GM18505 (cell line): ENCODE measurements around the gene MZT2A.
"Not testable (repeated sequence)": the region's sequence is repeated elsewhere in the genome, so short reads cannot be mapped to it uniquely, and the experiment has no call there.

Experiments
- ATAC-seq: cut with Tn5 transposase; IDR thresholded peaks from one replicate; pipeline ENCODE4 v1.9.1; 2021; ENCODE audit not compliant: unreplicated experiment
- POLR2A ChIP-seq: IDR thresholded peaks from 4 replicates; pipeline ENCODE4 v1.6.1; 2011; ENCODE audit warnings: borderline replicate concordance; ENCODE audit not compliant: insufficient read depth, insufficient read length; ENCODE audit errors: extremely low read depth

Gene MZT2A

DNA sequence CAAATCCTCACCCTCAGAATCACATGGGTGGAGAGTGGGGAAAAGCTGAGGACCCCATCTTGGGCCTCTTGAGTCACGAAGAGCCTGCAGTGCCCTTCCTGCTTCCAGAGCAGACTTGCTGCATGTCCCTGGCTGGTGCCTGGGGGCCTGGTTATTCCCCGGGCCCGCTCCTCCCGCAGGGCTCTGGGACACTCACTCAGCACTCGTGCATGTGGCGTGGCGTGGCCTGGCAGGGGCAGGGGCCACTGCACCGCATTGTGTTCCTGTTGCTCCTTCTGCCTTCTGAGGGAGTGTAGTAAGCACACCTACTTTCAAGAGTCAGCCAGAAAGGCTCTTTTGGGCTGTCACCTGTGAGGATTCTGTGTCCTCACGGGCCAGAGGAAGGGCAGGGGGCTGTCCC is 17.4 kb upstream of the MZT2A start:
- TF ChIP-seq POLR2A, result no peak
- no peak for ATAC-seq

DNA sequence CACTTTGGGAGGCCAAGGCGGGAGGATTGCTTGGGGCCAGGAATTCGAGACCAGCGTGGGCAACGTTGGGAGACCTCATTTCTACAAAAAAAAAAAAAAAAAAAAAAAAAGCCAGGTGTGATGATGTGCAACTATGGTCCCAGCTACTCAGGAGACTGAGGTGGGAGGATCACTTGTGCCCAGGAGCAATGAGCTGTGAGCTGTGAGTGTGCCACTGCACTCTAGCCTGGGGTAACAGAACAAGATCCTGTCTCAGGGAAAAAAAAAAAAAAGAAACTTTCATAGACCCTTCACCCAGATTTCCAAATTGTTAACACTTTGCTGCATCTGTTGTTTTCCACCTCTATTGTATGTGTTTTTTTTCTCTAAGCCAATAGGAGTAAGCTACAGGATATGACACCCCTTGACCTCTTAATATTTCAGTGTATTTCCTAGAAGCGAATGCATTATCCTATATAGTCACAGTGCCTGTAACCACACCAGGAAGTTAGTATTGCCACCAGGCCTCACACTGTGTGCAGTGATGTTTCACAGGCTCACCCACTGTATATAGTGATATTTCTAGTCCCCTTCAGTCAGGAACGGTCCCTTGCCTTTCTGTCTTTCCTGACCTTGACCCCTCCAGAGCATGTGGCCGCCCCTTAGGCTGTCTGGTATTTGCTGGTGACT is 12.0 kb upstream of the MZT2A start:
- ATAC-seq, result not testable (repeated sequence)

DNA sequence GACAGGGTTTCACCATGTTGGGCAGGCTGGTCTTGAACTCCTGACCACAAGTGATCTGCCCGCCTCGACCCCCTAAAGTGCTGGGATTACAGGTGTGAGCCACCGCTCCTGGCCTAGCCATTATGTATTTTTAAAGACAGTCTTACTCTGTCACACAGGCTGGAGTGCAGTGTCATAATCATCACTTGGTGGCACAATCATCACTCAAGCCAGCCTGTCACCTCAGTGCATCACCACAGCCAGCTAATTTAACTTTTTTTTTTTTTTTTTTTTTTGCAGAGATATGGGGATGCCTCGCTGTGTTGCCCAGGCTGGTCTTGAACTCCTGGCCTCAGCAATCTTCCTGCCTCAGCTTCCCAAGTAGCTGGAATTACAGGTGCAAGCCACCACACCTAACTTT is 11.4 kb upstream of the MZT2A start:
- ATAC-seq, result not testable (repeated sequence)

DNA sequence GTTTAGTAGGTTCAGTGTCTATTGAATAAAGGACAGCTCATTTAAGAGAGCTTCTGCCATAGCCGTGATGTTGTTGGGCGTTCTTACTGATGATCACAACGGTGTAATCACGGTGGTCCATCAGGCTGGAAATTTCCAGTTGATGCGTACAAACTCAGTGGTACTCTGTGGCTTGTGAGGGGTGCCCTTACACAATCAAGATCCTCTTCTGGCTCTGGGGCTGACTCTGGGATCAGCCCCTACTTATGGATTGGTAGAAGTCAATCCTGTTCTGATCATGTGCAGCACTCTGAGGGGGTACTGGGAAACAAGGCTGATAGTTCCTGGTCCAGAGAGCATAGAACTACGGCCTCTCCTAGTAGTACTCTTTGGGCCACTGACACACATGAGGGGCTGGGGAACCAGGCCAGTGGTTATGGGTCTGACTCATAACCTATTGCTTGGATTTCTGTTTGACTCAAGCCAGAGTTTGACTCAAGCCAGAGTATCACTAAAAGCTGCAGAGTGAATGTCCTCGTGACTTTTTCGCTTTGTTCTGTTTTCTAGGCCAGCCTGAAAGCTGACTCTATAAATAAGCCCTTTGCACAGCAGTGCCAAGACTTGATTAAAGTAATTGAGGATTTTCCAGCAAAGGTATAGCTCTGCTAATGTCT is 6.2 kb upstream of the MZT2A start:
- ATAC-seq, result peak; percentile 88

DNA sequence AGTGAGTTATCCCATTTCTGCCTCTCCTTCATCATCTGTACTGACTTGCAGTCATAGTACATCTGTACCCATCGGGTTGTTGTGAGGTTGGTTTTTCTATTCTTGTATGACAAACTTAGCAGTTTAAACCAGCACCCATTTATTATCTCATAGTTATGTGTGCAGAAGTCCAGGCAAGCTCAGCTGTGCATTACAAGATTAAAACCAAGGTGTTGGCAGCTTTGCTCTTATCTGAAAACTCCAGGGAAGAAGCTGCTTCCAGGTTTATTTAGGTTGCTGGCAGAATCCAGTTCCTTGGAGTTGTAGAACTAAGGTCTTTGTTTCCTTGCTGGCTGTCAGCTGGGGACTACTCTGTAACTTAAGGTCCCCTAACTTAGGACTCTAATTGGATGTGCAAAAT is 3.3 kb upstream of the MZT2A start:
- not testable (repeated sequence) for ATAC-seq

DNA sequence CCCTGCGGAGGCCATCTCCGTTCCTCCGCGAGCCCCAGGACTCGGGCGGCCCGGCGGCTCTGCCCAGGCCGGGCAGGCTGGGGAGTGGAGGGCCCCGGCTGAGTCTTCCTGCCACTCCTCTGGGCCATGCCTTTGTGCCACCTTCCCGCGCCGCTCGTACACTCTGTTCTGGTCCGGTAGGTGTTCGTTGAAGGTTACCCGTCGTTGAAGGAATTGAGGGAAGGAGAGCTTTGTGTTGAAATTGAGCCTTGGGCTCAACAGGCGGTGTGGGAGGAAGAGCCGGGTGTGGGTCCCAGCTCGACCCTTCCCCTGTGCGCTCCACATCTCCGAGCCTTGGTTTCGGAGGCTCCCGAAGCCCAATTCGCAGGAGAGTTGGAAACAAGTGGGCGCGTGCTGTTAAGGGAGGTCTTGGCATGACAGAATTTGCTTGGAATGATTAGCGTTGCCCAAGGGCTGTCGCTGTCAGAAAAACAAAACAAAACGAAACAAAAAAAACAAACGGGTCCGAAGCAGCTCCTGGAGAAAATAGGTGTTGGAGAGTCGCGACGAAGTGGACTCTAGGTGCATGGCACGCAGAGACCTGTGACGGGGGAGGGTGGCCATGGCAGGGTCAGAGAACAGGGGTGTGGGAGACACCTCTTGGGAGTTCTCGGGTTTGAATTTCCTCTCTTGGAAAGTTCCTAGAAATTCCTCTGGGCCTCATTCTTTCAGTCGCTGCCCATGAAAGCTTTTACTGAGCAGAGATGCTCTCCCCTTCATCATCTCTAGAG is 1.2 kb upstream of the MZT2A start:
- peak; percentile 25 for ATAC-seq
- TF ChIP-seq POLR2A, result no peak

DNA sequence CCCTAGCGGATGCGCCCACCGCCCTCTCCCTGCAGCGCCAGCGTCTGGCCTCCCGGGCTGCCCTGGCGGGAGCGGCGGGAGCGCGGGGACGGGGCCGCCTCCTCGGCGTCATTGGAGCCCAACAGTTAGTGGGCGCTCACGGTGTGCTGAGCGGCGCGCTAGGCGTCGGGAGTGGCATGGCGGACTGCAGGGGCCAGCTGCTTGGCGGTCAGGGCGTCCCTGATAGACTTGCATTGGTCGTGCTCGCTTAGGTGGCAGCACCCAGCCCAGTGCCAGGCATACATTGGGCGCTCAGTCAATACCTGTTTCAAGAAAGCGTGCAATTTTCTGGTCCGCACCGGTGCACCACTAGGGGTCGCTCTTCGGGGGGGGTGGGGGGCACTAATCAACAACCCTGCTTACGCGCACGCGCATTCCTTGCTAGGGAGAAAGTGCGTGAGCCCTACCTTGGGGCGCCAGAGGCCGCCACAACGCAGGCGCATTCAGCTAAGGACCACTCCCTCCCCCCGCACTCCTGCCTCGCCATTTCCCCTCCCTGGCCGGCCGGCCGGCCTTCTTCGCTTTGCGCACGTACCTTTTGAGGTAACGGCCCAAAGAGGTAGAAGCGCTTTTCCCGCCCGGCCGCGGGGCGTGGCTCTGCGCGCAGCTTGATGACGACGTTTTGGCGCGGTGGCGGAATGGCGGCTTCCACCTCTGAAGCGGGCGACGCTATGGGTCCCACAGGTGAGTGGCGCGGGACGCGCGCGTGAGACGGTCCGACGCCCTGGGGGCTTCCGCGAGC is 411 bp upstream of the MZT2A start:
- TF ChIP-seq POLR2A, result peak; percentile 51
- peak; percentile 71 for ATAC-seq

DNA sequence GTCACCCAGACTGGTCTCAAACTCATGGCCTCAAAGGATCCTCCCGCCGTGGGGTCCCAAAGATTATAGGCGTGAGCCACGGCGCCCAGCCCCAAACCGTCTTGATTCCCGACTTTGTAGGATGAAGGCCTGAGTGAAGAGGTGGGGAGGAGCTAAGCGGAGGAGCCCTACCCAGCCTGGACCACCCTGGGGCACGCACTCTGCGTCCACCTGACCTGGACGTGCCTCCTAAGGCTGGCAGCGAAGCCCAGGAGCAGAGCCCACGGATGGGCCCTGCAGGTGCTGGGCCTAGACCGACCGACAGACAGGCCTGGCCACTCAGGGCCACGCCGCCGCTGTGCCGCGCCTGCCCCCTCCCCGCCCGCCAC is 744 bp downstream of the MZT2A start:
- not testable (repeated sequence) for ATAC-seq

DNA sequence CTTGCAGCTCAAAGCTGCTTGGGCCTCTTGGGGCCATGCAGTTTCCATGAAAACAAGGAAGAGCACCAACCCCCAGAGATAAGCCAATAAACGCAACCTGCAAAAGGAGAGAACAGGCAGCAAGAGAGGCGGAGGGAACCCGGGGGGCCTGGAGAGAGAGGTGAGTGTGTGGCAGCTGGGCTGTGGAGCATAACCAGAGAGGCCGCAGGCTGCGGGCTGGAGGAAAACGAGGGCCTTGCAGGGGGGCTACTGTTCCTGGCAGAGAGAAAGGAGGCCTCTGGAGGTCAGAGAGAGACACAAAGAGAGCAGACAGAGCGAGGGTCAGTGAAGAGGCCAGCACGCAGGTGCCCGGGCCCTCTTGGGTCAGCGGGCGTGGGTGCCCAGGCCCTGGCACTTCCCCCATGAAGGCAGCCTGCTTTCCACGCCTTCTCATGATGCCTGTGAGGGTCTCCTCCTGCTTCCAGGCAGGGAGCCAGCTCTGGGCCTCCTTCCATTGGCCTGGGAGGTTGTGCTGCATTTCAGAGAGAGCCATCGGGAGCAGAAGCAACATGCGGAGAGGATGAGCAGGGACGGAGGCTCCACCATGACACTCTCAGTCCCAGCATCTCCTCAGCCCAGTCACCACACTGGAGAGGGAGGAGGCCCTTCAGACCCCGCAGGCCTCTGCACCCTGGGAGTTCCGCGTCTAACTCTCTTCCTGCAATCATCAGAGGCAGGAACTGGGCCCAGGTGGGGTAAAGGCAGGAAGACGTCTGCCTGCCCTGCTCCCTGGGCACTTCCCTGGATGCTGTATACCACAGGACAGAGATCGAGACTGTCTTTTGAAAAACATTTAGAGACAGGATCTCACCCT is 1.4 kb downstream of the MZT2A start:
- not testable (repeated sequence) for ATAC-seq

DNA sequence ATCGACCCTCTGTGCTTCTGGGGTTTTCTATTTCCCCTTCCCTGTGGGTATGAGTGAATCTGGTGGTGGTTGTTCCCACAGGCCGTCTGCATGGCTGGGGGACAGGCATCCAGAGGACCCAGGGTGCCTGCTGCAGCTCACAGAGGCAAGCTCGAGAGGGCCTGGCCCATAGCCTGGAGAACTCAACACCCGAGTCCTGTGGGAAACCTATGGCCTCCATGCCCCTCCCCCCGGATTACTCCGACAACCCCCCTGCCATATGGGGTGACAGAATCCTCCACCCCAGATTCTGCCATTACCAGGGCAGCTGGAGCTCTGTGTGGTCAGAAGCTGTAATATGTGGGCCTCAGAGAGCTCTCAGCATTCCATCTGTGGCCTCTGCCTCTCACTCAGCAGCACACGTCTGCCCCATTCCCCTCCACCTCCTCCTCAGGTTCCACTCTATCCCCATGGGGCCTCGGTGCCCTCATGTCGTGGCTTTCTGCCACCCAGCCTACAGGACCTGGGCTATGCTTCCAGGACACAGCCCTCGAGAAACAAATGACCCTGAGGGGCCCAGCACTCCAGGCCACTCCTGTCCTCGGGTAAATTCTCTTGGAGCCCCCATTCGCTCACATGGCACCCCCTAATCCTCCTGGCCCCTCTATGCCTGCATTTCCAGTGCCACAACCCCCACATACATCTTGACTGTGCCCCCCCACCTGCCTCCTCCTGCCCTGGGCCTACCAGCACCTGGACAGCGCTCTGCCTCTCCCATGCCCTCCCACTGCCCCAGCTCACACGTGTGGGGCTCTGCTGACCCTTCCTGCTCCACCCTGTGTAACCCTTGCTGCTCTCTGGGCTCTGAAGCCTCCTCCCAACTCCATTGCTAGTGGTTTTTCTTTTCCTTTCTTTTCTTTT is 3.6 kb downstream of the MZT2A start:
- ATAC-seq, result no peak
- TF ChIP-seq POLR2A, result no peak

DNA sequence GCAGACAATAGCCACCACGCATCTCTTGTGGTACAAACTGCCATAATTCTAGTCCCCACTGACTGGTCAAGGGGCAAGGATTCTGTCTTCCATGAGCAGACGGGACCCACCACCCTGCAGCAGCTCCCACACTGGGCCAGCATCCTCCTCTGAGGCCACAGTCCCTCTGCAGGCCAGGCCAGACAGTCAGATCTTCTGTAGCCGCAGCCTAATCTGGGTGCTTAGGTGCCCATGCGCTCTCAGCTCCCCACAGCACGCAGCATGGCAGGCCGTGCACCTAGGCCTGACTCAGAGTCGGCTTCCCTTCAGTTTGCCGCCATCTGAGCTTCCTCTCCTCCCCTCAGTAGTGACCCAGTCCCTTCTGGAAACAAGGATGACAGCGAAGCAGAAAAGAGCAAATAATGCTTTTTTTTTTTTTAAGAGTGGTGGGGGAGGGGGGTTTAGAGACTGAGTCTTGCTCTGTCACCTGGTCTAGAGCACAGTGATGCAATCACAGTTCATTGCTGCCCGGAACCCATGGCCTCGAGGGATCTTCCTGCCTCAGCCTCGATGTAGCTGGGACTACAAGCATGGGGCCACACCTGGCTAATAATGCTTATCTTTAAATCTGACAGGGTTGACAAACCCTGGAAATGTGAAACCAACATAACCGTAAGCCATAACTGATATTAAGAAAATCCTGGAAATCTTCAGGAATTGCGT is 5.8 kb downstream of the MZT2A start:
- ATAC-seq, result not testable (repeated sequence)

DNA sequence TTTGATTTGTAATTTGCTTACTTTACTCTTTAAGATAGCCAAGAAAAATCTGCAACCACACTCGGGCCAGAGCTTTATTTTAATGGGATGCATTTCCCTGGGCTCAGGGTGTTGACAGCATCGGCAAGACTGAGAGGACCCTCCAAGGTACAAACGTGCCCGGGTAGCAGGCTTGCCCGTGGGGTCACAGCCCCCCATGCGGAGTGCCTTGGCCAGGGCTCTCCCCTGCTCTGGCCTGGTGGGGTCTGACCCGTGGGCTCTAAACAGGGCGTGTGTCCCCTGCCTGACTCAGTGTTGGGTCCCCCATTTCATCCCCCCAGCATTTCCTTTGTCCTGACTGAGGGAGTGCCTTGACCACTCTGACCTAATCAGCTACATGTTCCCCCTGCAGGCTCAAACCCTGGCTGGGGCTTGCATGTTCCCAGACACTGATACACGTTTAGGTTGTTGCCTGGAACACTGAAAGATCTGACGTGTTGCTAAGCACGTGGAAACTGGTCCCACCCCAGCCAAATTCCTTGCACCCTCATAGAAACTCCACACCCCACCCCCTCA is 7.2 kb downstream of the MZT2A start:
- not testable (repeated sequence) for ATAC-seq

DNA sequence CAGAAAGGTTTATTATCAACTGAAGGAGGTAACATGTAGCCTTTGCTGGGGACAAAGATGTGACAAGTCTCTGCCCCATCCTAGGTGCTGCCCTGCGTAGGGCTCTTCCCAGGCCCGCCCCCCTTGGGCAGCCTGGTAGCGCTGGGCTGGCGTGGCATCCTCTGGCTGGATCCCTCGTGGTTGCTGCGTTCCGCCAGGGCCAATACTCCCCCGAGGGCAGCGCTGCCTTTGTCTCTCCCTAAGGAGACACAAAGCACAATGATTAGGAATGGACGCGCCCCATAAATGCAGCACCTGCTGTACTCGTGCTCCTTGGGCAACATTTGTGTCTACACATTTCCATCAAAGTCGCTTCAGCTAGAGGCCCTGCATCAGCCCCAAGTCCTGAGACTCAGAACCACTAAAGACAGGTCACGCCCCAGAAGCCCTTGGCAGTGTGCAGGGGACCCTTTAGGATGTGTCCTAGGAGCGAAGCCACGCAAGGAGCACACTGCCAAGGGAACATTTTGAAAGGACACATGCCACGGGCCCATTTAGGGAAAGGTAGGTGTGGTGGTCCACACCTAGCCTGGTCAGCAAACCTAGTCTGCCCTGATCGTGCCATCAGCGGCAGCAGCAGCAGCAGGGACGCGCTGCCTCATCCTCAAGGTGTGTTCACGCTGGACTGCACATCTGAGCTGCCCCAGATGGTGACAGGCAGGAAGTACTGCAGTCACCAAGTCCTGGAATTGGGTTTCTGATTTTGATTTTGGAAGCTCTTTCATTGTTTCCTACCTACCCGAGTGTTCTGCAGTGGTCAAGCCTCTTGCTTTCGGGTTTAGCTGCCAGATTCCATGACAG is 8.0 kb downstream of the MZT2A start:
- not testable (repeated sequence) for ATAC-seq

DNA sequence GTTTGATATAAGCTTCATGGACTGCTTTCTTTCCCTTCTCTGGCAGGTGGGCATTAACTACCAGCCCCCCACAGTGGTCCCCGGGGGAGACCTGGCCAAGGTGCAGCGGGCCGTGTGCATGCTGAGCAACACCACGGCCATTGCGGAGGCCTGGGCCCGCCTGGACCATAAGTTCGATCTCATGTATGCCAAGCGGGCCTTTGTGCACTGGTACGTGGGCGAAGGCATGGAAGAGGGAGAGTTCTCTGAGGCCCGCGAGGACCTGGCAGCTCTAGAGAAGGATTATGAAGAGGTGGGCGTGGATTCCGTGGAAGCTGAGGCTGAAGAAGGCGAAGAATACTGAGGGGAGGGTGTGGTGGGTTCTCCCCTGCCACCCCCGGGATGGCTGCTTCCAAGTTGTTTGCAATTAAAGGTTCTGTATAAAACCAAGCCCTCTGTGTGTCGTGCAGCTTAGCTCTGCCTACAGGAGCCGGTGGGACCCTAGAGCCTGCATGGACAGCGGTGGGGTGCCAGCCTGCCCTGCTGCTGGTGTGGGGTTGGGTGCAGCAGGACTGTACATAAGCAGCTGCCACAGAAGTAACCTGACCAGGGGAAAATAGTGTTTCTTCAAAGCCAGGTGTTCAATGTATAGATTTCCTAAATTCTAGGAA is 9.6 kb downstream of the MZT2A start:
- not testable (repeated sequence) for ATAC-seq

DNA sequence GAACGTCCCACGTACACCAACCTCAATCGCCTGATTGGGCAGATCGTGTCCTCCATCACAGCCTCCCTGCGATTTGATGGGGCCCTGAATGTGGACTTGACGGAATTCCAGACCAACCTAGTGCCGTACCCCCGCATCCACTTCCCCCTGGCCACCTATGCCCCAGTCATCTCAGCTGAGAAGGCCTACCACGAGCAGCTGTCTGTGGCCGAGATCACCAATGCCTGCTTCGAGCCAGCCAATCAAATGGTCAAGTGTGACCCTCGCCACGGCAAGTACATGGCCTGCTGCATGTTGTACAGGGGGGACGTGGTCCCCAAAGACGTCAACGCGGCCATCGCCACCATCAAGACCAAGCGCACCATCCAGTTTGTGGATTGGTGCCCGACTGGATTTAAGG is 11.8 kb downstream of the MZT2A start:
- not testable (repeated sequence) for ATAC-seq
